H1 (cell line): ENCODE measurements around the gene GTPBP1. TPM values are rescaled to one million over a fixed set of nuclear protein-coding genes. Genes with fewer than 3 reads are reported as not detected.
A peak's percentile ranks its signal among the peaks of the same experiment; 100 is the strongest.

Experiments
- CTCF ChIA-PET: fragments of 300-600 bp; sonication (Branson Sonifier 250); formaldehyde crosslinking; loops from one replicate; lab custom pipeline; 2021; ENCODE audit not compliant: partially characterized antibody; lab: Charles Lee
- POLR2A ChIA-PET: fragments of 300-600 bp; sonication (Branson Sonifier 250); formaldehyde crosslinking; loops from one replicate; lab custom pipeline; 2021; ENCODE audit warnings: inconsistent platforms; ENCODE audit not compliant: partially characterized antibody; lab: Charles Lee
- DNase-seq, 2 experiments: peaks; one replicate each; pipeline versions ENCODE4 v3.0.0 to v3.0.0-alpha.2; 2010 to 2022; ENCODE audit warnings: low spot score in 2 of 2, low read depth in 1 of 2, mixed read lengths in 1 of 2
- FAIRE-seq: peaks from 2 replicates; lab custom pipeline; 2011; peaks lifted over from hg19 to GRCh38; lab: Jason Lieb, UNC
- H2AFZ ChIP-seq: 2 replicates; pipeline ENCODE4 v1.8.1; 2012; ENCODE audit warnings: low read length, inconsistent platforms
- H2AK5ac ChIP-seq: 2 replicates; pipeline ENCODE4 v1.6.1; 2013; ENCODE audit warnings: low read depth, low read length
- H2BK120ac ChIP-seq: replicated peaks from 2 replicates; pipeline ENCODE3; 2013; ENCODE audit warnings: low read depth, low read length, inconsistent platforms
- H2BK12ac ChIP-seq: 2 replicates; pipeline ENCODE4 v1.6.1; 2013; ENCODE audit warnings: low read depth, low read length
- H2BK15ac ChIP-seq: 2 replicates; pipeline ENCODE4 v1.6.1; 2013; ENCODE audit warnings: low read length
- H2BK20ac ChIP-seq: 2 replicates; pipeline ENCODE4 v1.6.1; 2013; ENCODE audit warnings: low read length
- H2BK5ac ChIP-seq: 2 replicates; pipeline ENCODE4 v1.6.1; 2013; ENCODE audit warnings: low read depth, low read length
- H3K14ac ChIP-seq: 2 replicates; pipeline ENCODE4 v1.6.1; 2013; ENCODE audit warnings: inconsistent platforms; ENCODE audit not compliant: insufficient read length
- H3K18ac ChIP-seq: 2 replicates; pipeline ENCODE4 v1.6.1; 2013; ENCODE audit warnings: low read length; ENCODE audit errors: extremely low read depth
- H3K23ac ChIP-seq: 2 replicates; pipeline ENCODE4 v1.6.1; 2013; ENCODE audit warnings: inconsistent platforms; ENCODE audit not compliant: insufficient read length
- H3K23me2 ChIP-seq: 2 replicates; pipeline ENCODE4 v1.6.1; 2013; ENCODE audit warnings: low read depth, low read length
- H3K27ac ChIP-seq: 2 replicates; pipeline ENCODE4 v1.6.1; 2011; ENCODE audit warnings: low read depth, low read length, inconsistent platforms
- H3K27me3 ChIP-seq, 4 experiments: replicated peaks in 1 of 4; 1 replicate in 1 of 4; 2 replicates in 3 of 4; pipeline versions ENCODE4 v1.6.1 to v1.8.1; 2011 to 2013; ENCODE audit warnings: low read length in 3 of 4, mild to moderate bottlenecking in 3 of 4, inconsistent platforms in 2 of 4, mixed read lengths in 2 of 4, moderate library complexity in 1 of 4; ENCODE audit not compliant: control insufficient read depth in 3 of 4, insufficient read depth in 3 of 4; ENCODE audit errors: extremely low read depth in 1 of 4
- H3K36me3 ChIP-seq, 4 experiments: 2 replicates each; pipeline versions ENCODE4 v1.6.1 to v1.8.1; 2011 to 2013; ENCODE audit warnings: mild to moderate bottlenecking in 4 of 4, low read length in 3 of 4, moderate library complexity in 2 of 4, control low read depth in 1 of 4, inconsistent platforms in 1 of 4; ENCODE audit not compliant: insufficient read depth in 4 of 4, control insufficient read depth in 2 of 4
- H3K4ac ChIP-seq: replicated peaks from 2 replicates; pipeline ENCODE3; 2013; ENCODE audit warnings: low read length, low read depth, mixed read lengths, inconsistent platforms; ENCODE audit not compliant: insufficient read length
- H3K4me1 ChIP-seq, 4 experiments: replicated peaks in 1 of 4; 1 replicate in 1 of 4; 2 replicates in 3 of 4; pipeline versions ENCODE4 v1.6.1 to v1.8.1; 2011 to 2013; ENCODE audit warnings: low read length in 3 of 4, inconsistent platforms in 2 of 4, mixed read lengths in 1 of 4; ENCODE audit not compliant: insufficient read depth in 4 of 4, control insufficient read depth in 3 of 4
- H3K4me2 ChIP-seq, 2 experiments: 2 replicates each; pipeline versions ENCODE4 v1.6.1 to v1.8.1; 2011 to 2013; ENCODE audit warnings: low read depth in 2 of 2, low read length in 2 of 2, control low read depth in 1 of 2, inconsistent platforms in 1 of 2, mild to moderate bottlenecking in 1 of 2; ENCODE audit not compliant: insufficient read depth in 1 of 2
- H3K4me3 ChIP-seq, 4 experiments: fragments of 200-600, 300-600 bp in 1 of 4; sonication (generic), shearing (Covaris generic), sonication (Bioruptor Twin) in 1 of 4; 2 replicates each; pipeline versions ENCODE4 v1.5.1 to v1.8.1; 2011 to 2016; ENCODE audit warnings: low read length in 4 of 4, low read depth in 3 of 4, control low read depth in 2 of 4, inconsistent platforms in 2 of 4, mild to moderate bottlenecking in 2 of 4, mixed read lengths in 1 of 4, moderate library complexity in 1 of 4; ENCODE audit not compliant: insufficient read depth in 2 of 4; ENCODE audit errors: extremely low read depth in 1 of 4
- H3K56ac ChIP-seq: replicated peaks from 2 replicates; pipeline ENCODE3; 2013; ENCODE audit warnings: low read depth, mild to moderate bottlenecking, mixed read lengths, low read length, inconsistent platforms; ENCODE audit not compliant: insufficient read length
- H3K79me1 ChIP-seq: 2 replicates; pipeline ENCODE4 v1.6.1; 2013; ENCODE audit warnings: low read depth, low read length, control low read depth
- H3K79me2 ChIP-seq, 2 experiments: 2 replicates each; pipeline versions ENCODE4 v1.6.1 to v1.8.1; 2012 to 2013; ENCODE audit warnings: low read length in 2 of 2, mild to moderate bottlenecking in 2 of 2, inconsistent platforms in 1 of 2; ENCODE audit not compliant: insufficient read depth in 2 of 2, control insufficient read depth in 1 of 2
- H3K9ac ChIP-seq, 4 experiments: replicated peaks in 1 of 4; 1 replicate in 1 of 4; 2 replicates in 3 of 4; pipeline versions ENCODE4 v1.6.1 to v1.8.1; 2011 to 2013; ENCODE audit warnings: low read depth in 3 of 4, low read length in 3 of 4, control low read depth in 2 of 4, mild to moderate bottlenecking in 2 of 4, moderate library complexity in 2 of 4, inconsistent platforms in 1 of 4; ENCODE audit errors: extremely low read depth in 1 of 4
- H3K9me3 ChIP-seq, 2 experiments: 2 replicates each; pipeline versions ENCODE4 v1.6.1 to v1.8.1; 2012 to 2013; ENCODE audit warnings: mild to moderate bottlenecking in 2 of 2, moderate library complexity in 2 of 2, control low read depth in 1 of 2, inconsistent platforms in 1 of 2, low read depth in 1 of 2, low read length in 1 of 2, mixed read lengths in 1 of 2; ENCODE audit not compliant: insufficient read depth in 2 of 2
- H4K20me1 ChIP-seq, 2 experiments: replicated peaks in 1 of 2; 2 replicates each; pipeline versions ENCODE3 to v1.8.1; 2011 to 2013; ENCODE audit warnings: inconsistent platforms in 2 of 2, low read length in 2 of 2, mild to moderate bottlenecking in 1 of 2; ENCODE audit not compliant: insufficient read depth in 2 of 2, control insufficient read depth in 1 of 2
- H4K5ac ChIP-seq: 2 replicates; pipeline ENCODE4 v1.6.1; 2013; ENCODE audit warnings: low read length, low read depth, mixed read lengths, inconsistent platforms; ENCODE audit not compliant: insufficient read length
- H4K8ac ChIP-seq: 2 replicates; pipeline ENCODE4 v1.8.0; 2013; ENCODE audit warnings: mild to moderate bottlenecking, moderate library complexity, low read length, inconsistent platforms; ENCODE audit not compliant: insufficient read depth; ENCODE audit errors: extremely low read depth
- H4K91ac ChIP-seq: replicated peaks from 2 replicates; pipeline ENCODE3; 2013; ENCODE audit warnings: low read length, mixed read lengths, inconsistent platforms; ENCODE audit not compliant: insufficient read length
- CTBP2 ChIP-seq: IDR thresholded peaks from 2 replicates; pipeline ENCODE4 v1.7.0; 2011; ENCODE audit warnings: borderline replicate concordance, mild to moderate bottlenecking, moderate library complexity, mixed read lengths, low read length; ENCODE audit not compliant: insufficient read depth, insufficient read length
- KDM1A ChIP-seq: fragments of 200-600, 300-600 bp; sonication (generic); IDR thresholded peaks from 2 replicates; pipeline ENCODE4 v1.7.1; 2016; ENCODE audit warnings: mild to moderate bottlenecking, low read length, borderline replicate concordance
- TEAD4 ChIP-seq: IDR thresholded peaks from 2 replicates; pipeline ENCODE4 v1.6.1; 2012; ENCODE audit warnings: low read depth, low read length, inconsistent platforms, mixed read lengths
- WGBS, 2 experiments: shearing (Covaris generic) in 1 of 2; methylation state at CpG; one replicate each; pipeline versions ENCODE4 v1.1.6 to v1.1.7; 2013 to 2015; ENCODE audit warnings: low lambda C conversion rate in 2 of 2, mixed read lengths in 2 of 2, inconsistent platforms in 1 of 2, low coverage in 1 of 2, missing lambda C conversion rate in 1 of 2; ENCODE audit not compliant: insufficient replicate concordance in 2 of 2, insufficient coverage in 1 of 2, insufficient read length in 1 of 2; ENCODE audit errors: extremely low coverage in 1 of 2, missing lambda C conversion rate in 1 of 2; 5-methylcytosine and 5-hydroxymethylcytosine counted together
- polyA plus RNA-seq, 7 experiments: library from polyadenylated mRNA; depleted of rRNA in 3 of 7; stranded (reverse) in 5 of 7; unstranded in 2 of 7; fragments of >200 nt in 5 of 7; fragments of 200-250 nt in 2 of 7; gene quantifications; 1 replicate in 5 of 7; 2 replicates in 1 of 7; 4 replicates in 1 of 7; pipeline versions ENCODE4 v1.2.1 to v1.2.3, GENCODE V29; 2011 to 2013; ENCODE audit warnings: missing spikeins in 2 of 7, mixed read lengths in 2 of 7
- total RNA-seq: library from RNA; stranded (reverse); fragmentation: NEBNext Ultra II Directional; extraction: Animal tissue kit (Norgen Biotek cat#: 25700); gene quantifications from 2 replicates; pipeline ENCODE4 v1.2.1, GENCODE V29; 2021

The GTPBP1 gene
- total and polyA plus RNA-seq, 2 of the 8 experiments (the other 6 are each of a cell fraction or from before 2014, with no cell fraction given) = 53.1 to 91.8 TPM

DNA sequence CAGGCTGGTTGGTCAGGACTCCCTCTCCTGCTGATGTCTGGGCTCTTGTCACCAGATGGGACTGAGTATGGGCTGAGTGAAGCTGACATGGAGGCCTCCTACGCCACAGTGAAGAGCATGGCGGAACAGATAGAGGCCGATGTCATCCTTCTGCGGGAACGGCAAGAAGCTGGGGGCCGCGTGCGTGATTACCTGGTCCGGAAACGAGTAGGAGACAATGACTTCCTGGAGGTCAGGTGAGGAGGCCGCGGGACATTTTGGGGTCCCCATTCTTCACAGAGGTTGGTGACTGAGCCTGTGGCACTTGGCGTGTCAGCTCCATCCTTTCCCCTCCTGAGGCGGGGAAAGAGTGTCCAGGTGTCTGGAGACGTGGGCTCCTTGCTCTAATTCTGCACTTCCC is 10.1 kb downstream of the GTPBP1 start:
- Histone ChIP-seq H4K20me1 (peaks cover 5 to 24% of the 10 kb centered on the region in 2 experiments), H3K4me1 (peaks cover 4 to 10% (median 6%) of the 10 kb centered on the region in 4 experiments), H3K79me1 (peaks cover 20% of the 10 kb centered on the region), H3K4me3 (no peak overlapping the region), H3K23me2 (no peaks in the 10 kb centered on the region), H2BK12ac (no peak overlapping the region), H4K91ac (peak overlapping the region; percentile 54), H4K8ac (no peak overlapping the region), H2BK20ac (no peak overlapping the region), H2AK5ac (no peak overlapping the region), H3K27me3 (no peaks in the 10 kb centered on the region), H3K4me2 (no peak overlapping the region), H3K27ac (0 out of 2 replicates have a peak overlapping the region, but pooled peaks have one; percentile 15), H3K9me3 (no peaks in the 10 kb centered on the region), H3K4ac (peak overlapping the region; percentile 87), H3K56ac (no peak overlapping the region), H3K9ac (no peak overlapping the region), H3K14ac (no peak overlapping the region), H2AFZ (no peak overlapping the region), H2BK15ac (0 out of 2 replicates have a peak overlapping the region, but pooled peaks have one; percentile 13), H3K36me3 (peaks cover 4 to 39% (median 18%) of the 10 kb centered on the region in 4 experiments; a peak in 6 of 8 replicates), H3K18ac (peak overlapping the region; percentile 19; the same call in 1 of the 2 replicates), H2BK120ac (no peak overlapping the region), H4K5ac (no peak overlapping the region), H3K23ac (no peak overlapping the region), H3K79me2 (peaks cover 3 to 50% of the 10 kb centered on the region in 2 experiments), H2BK5ac (peak overlapping the region; percentile 73)
- 96% methylated on average over 15 of the region's 15 CpGs; no CpG with 5 or more reads in 1 of the 2 experiments for WGBS, 2 experiments
- no peak for DNase-seq
- no peak for FAIRE-seq
- CTCF ChIA-PET = interaction anchor here (1.4 to 5.1 kb wide), 5 partner anchors 10 to 153 kb away, joined by 3 to 26 read pairs (median 6); partner anchors contain the start of gene TOMM22
- TF ChIP-seq CTBP2 = no peak
- TF ChIP-seq KDM1A = no peak
- no peak for TF ChIP-seq TEAD4
- POLR2A ChIA-PET = interaction anchor here (0.8 to 5.1 kb wide), 8 partner anchors 9 to 33 kb away, joined by 3 to 39 read pairs (median 3); partner anchors contain the start of genes GTPBP1 and TOMM22
